ENCODE measurements around the gene PDE4A. TPM values are rescaled to one million over a fixed set of nuclear protein-coding genes. Genes with fewer than 3 reads are reported as not detected.
A peak's percentile ranks its signal among the peaks of the same experiment; 100 is the strongest.

Gene PDE4A
- total and polyA plus RNA-seq, 2 of the 13 experiments (the other 11 are each of a cell fraction or from before 2014, with no cell fraction given): 1.1 to 4.1 TPM

GRCh38 chr19:10380313-10381102, 39.8 kb upstream of the PDE4A start, which contains the start of gene TYK2 (continued):
- TF ChIP-seq SUZ12 (IDR thresholded peaks at IDR 0.05; ENCODE audit: low read depth, low read length) (no peak), ZSCAN29 (CRISPR knock-in tag; conservative IDR thresholded peaks at IDR 0.05) (no peak; the same call in 1 of the 2 replicates), BORCS8-MEF2B (CRISPR knock-in tag; IDR thresholded peaks at IDR 0.05) (no peak), ZNF598 (CRISPR knock-in tag; IDR thresholded peaks at IDR 0.05; ENCODE audit: borderline replicate concordance) (peak; percentile 21; the same call in 1 of the 2 replicates), ZSCAN12 (CRISPR knock-in tag; IDR thresholded peaks at IDR 0.05) (peak; percentile 36; the same call in 1 of the 2 replicates), MED8 (CRISPR knock-in tag; IDR thresholded peaks at IDR 0.05; ENCODE audit: insufficient replicate concordance) (no peak), NFRKB (IDR thresholded peaks at IDR 0.05) (no peak), ZNF83 (CRISPR knock-in tag; IDR thresholded peaks at IDR 0.05; ENCODE audit: borderline replicate concordance) (no peak), SATB2 (CRISPR knock-in tag; IDR thresholded peaks at IDR 0.05) (peak; percentile 29; the same call in 1 of the 2 replicates), ATF3 (CRISPR knock-in tag; IDR thresholded peaks at IDR 0.05) (no peak), GABPA (IDR thresholded peaks at IDR 0.05; ENCODE audit: low read depth, low read length) (peak; percentile 49), GABPA (CRISPR knock-in tag; IDR thresholded peaks at IDR 0.05; ENCODE audit: low read depth) (peak; percentile 82), MED13 (CRISPR knock-in tag; IDR thresholded peaks at IDR 0.05) (no peak; the same call in 1 of the 2 replicates), HOXD1 (CRISPR knock-in tag; IDR thresholded peaks at IDR 0.05) (0 out of 2 replicates have a peak, but pooled peaks have one; percentile 60), ZNF850 (CRISPR knock-in tag; conservative IDR thresholded peaks at IDR 0.05) (no peak), FOXJ3 (CRISPR knock-in tag; IDR thresholded peaks at IDR 0.05; ENCODE audit: borderline replicate concordance) (no peak), SP2 (CRISPR knock-in tag; IDR thresholded peaks at IDR 0.05) (peak; percentile 91), DRAP1 (CRISPR knock-in tag; IDR thresholded peaks at IDR 0.05) (peak; percentile 71; the same call in 1 of the 2 replicates), SCMH1 (CRISPR knock-in tag; IDR thresholded peaks at IDR 0.05; ENCODE audit: borderline replicate concordance) (no peak), ZNF737 (CRISPR knock-in tag; IDR thresholded peaks at IDR 0.05; ENCODE audit: borderline replicate concordance) (no peak), FOXA3 (CRISPR knock-in tag; IDR thresholded peaks at IDR 0.05) (0 out of 2 replicates have a peak, but pooled peaks have one; percentile 14), ZNF879 (CRISPR knock-in tag; IDR thresholded peaks at IDR 0.05) (no peak), SMYD3 (CRISPR knock-in tag; IDR thresholded peaks at IDR 0.05) (no peak), FOXK1 (CRISPR knock-in tag; IDR thresholded peaks at IDR 0.05; ENCODE audit: borderline replicate concordance, low read depth) (peak; percentile 45; the same call in 1 of the 2 replicates)
- TF ChIP-seq, protein P1, sequence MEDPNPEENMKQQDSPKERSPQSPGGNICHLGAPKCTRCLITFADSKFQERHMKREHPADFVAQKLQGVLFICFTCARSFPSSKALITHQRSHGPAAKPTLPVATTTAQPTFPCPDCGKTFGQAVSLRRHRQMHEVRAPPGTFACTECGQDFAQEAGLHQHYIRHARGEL (CRISPR knock-in tag; IDR thresholded peaks at IDR 0.05): no peak
- TF ChIP-seq, protein P2, sequence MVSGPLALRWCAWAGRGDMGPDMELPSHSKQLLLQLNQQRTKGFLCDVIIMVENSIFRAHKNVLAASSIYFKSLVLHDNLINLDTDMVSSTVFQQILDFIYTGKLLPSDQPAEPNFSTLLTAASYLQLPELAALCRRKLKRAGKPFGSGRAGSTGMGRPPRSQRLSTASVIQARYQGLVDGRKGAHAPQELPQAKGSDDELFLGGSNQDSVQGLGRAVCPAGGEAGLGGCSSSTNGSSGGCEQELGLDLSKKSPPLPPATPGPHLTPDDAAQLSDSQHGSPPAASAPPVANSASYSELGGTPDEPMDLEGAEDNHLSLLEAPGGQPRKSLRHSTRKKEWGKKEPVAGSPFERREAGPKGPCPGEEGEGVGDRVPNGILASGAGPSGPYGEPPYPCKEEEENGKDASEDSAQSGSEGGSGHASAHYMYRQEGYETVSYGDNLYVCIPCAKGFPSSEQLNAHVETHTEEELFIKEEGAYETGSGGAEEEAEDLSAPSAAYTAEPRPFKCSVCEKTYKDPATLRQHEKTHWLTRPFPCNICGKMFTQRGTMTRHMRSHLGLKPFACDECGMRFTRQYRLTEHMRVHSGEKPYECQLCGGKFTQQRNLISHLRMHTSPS (CRISPR knock-in tag; IDR thresholded peaks at IDR 0.05; ENCODE audit: low read depth): no peak; the same call in 1 of the 2 replicates
- TF ChIP-seq, protein P3, sequence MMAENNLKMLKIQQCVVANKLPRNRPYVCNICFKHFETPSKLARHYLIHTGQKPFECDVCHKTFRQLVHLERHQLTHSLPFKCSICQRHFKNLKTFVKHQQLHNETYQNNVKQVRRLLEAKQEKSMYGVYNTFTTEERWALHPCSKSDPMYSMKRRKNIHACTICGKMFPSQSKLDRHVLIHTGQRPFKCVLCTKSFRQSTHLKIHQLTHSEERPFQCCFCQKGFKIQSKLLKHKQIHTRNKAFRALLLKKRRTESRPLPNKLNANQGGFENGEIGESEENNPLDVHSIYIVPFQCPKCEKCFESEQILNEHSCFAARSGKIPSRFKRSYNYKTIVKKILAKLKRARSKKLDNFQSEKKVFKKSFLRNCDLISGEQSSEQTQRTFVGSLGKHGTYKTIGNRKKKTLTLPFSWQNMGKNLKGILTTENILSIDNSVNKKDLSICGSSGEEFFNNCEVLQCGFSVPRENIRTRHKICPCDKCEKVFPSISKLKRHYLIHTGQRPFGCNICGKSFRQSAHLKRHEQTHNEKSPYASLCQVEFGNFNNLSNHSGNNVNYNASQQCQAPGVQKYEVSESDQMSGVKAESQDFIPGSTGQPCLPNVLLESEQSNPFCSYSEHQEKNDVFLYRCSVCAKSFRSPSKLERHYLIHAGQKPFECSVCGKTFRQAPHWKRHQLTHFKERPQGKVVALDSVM (CRISPR knock-in tag; IDR thresholded peaks at IDR 0.05): no peak
